Liver (tissue), 3 donors: Measurements from ENCODE around the gene FUBP1.

Source experiments
- EGR1 ChIP-seq, 2 donors: IDR thresholded peaks; 2 replicates each; pipeline ENCODE4 v1.6.1; 2016 to 2018; ENCODE audit warnings: antibody characterized with exemption in 2 of 2, low read depth in 2 of 2
- FOXA2 ChIP-seq: IDR thresholded peaks from 2 replicates; pipeline ENCODE4 v1.6.1; 2016; ENCODE audit warnings: antibody characterized with exemption
- HNF4G ChIP-seq: IDR thresholded peaks from 2 replicates; pipeline ENCODE4 v1.6.1; 2016; ENCODE audit warnings: antibody characterized with exemption
- JUND ChIP-seq, 2 donors: IDR thresholded peaks; 2 replicates each; pipeline ENCODE4 v1.6.1; 2016; ENCODE audit warnings: antibody characterized with exemption in 2 of 2
- NR2F2 ChIP-seq: IDR thresholded peaks from 2 replicates; pipeline ENCODE4 v1.6.1; 2016; ENCODE audit warnings: antibody characterized with exemption
- SP1 ChIP-seq: IDR thresholded peaks from 2 replicates; pipeline ENCODE4 v1.6.1; 2018; ENCODE audit warnings: antibody characterized with exemption, mild to moderate bottlenecking
- TAF1 ChIP-seq: conservative IDR thresholded peaks from 2 replicates; pipeline ENCODE4 v1.6.1; 2016; ENCODE audit warnings: antibody characterized with exemption, mild to moderate bottlenecking
- TF ChIP-seq, protein P1 (sequence below): fragments of 150-350 bp; IDR thresholded peaks from 2 replicates; pipeline ENCODE4 v1.5.1; 2017; ENCODE audit warnings: improper control_type of control experiment, low read depth, low read length; ENCODE audit not compliant: missing input control
- TF ChIP-seq, protein P2 (sequence below): IDR thresholded peaks from 2 replicates; pipeline ENCODE4 v1.6.1; 2016; ENCODE audit warnings: antibody characterized with exemption
- TF ChIP-seq, protein P3 (sequence below): IDR thresholded peaks from 2 replicates; pipeline ENCODE4 v1.6.1; 2016; ENCODE audit warnings: antibody characterized with exemption, mild to moderate bottlenecking
- donor health status: healthy.
- donor health status: healthy.

DNA sequence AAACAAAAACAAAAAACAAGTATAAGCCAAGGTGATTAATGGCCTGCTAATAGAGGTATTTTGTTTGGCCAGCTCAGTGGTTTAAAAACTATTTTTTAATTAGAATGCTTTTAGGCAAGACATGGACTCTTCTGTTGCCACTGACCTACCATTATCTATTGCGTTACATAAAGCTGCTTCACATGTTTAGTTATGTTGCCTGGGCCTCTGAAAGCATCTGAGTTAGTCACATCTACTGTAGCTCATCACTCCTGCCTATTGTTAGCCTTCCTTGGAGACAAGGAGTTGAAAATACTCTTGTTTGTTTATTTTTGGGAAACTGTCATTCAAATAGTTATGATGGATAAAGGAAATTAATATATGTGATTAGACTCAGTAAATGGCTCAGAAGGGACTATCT is 40.2 kb upstream of the FUBP1 start:
- TF ChIP-seq, protein P1, sequence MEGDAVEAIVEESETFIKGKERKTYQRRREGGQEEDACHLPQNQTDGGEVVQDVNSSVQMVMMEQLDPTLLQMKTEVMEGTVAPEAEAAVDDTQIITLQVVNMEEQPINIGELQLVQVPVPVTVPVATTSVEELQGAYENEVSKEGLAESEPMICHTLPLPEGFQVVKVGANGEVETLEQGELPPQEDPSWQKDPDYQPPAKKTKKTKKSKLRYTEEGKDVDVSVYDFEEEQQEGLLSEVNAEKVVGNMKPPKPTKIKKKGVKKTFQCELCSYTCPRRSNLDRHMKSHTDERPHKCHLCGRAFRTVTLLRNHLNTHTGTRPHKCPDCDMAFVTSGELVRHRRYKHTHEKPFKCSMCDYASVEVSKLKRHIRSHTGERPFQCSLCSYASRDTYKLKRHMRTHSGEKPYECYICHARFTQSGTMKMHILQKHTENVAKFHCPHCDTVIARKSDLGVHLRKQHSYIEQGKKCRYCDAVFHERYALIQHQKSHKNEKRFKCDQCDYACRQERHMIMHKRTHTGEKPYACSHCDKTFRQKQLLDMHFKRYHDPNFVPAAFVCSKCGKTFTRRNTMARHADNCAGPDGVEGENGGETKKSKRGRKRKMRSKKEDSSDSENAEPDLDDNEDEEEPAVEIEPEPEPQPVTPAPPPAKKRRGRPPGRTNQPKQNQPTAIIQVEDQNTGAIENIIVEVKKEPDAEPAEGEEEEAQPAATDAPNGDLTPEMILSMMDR, result no peak
- TF ChIP-seq, protein P2, sequence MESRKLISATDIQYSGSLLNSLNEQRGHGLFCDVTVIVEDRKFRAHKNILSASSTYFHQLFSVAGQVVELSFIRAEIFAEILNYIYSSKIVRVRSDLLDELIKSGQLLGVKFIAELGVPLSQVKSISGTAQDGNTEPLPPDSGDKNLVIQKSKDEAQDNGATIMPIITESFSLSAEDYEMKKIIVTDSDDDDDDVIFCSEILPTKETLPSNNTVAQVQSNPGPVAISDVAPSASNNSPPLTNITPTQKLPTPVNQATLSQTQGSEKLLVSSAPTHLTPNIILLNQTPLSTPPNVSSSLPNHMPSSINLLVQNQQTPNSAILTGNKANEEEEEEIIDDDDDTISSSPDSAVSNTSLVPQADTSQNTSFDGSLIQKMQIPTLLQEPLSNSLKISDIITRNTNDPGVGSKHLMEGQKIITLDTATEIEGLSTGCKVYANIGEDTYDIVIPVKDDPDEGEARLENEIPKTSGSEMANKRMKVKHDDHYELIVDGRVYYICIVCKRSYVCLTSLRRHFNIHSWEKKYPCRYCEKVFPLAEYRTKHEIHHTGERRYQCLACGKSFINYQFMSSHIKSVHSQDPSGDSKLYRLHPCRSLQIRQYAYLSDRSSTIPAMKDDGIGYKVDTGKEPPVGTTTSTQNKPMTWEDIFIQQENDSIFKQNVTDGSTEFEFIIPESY, result no peak
- no peak for TF ChIP-seq TAF1
- no peak for TF ChIP-seq HNF4G
- TF ChIP-seq FOXA2, result no peak
- TF ChIP-seq, protein P3, sequence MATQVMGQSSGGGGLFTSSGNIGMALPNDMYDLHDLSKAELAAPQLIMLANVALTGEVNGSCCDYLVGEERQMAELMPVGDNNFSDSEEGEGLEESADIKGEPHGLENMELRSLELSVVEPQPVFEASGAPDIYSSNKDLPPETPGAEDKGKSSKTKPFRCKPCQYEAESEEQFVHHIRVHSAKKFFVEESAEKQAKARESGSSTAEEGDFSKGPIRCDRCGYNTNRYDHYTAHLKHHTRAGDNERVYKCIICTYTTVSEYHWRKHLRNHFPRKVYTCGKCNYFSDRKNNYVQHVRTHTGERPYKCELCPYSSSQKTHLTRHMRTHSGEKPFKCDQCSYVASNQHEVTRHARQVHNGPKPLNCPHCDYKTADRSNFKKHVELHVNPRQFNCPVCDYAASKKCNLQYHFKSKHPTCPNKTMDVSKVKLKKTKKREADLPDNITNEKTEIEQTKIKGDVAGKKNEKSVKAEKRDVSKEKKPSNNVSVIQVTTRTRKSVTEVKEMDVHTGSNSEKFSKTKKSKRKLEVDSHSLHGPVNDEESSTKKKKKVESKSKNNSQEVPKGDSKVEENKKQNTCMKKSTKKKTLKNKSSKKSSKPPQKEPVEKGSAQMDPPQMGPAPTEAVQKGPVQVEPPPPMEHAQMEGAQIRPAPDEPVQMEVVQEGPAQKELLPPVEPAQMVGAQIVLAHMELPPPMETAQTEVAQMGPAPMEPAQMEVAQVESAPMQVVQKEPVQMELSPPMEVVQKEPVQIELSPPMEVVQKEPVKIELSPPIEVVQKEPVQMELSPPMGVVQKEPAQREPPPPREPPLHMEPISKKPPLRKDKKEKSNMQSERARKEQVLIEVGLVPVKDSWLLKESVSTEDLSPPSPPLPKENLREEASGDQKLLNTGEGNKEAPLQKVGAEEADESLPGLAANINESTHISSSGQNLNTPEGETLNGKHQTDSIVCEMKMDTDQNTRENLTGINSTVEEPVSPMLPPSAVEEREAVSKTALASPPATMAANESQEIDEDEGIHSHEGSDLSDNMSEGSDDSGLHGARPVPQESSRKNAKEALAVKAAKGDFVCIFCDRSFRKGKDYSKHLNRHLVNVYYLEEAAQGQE, result no peak
- TF ChIP-seq SP1, result no peak
- no peak for TF ChIP-seq EGR1 (IDR thresholded peaks at IDR 0.05; ENCODE audit: low read depth in 2 of 2)
- TF ChIP-seq NR2F2, result no peak
- no peak for TF ChIP-seq JUND (IDR thresholded peaks at IDR 0.05)
